ENCODE results near the gene FCN2.

Gene FCN2

GRCh38 chr9:134868751-134869553 lies 11.7 kb upstream of the FCN2 start:
- DNase-seq, result no peak

GRCh38 chr9:134869554-134870300 lies 10.9 kb upstream of the FCN2 start:
- DNase-seq, result no peak

- no peak for DNase-seq
Measured at GRCh38 chr9:134870301-134870694, 10.3 kb upstream of the FCN2 start.

- no peak for DNase-seq
Measured at GRCh38 chr9:134870746-134871662, 9.6 kb upstream of the FCN2 start.

GRCh38 chr9:134871697-134872340 lies 8.8 kb upstream of the FCN2 start:
- DNase-seq, result no peak

GRCh38 chr9:134872482-134873231 lies 8.0 kb upstream of the FCN2 start:
- no peak for DNase-seq

GRCh38 chr9:134875371-134875770 lies 5.2 kb upstream of the FCN2 start:
- DNase-seq, result no peak

- DNase-seq, result no peak
Measured at GRCh38 chr9:134877541-134877940, 3.1 kb upstream of the FCN2 start.

- DNase-seq, result no peak
Measured at GRCh38 chr9:134879664-134880483, 736 bp upstream of the FCN2 start.

- no peak for DNase-seq
Measured at GRCh38 chr9:134881313-134881670, 682 bp downstream of the FCN2 start.

- no peak for DNase-seq
Measured at GRCh38 chr9:134882204-134882785, 1.7 kb downstream of the FCN2 start.

- DNase-seq, result no peak
Measured at GRCh38 chr9:134883040-134883782, 2.6 kb downstream of the FCN2 start.

GRCh38 chr9:134884492-134884891 lies 3.9 kb downstream of the FCN2 start:
- DNase-seq, result no peak

GRCh38 chr9:134885001-134885678 lies 4.5 kb downstream of the FCN2 start:
- no peak for DNase-seq

GRCh38 chr9:134885679-134886412 lies 5.2 kb downstream of the FCN2 start:
- DNase-seq, result no peak

GRCh38 chr9:134886413-134886913 lies 5.9 kb downstream of the FCN2 start:
- no peak for DNase-seq

GRCh38 chr9:134887219-134887618 lies 6.6 kb downstream of the FCN2 start:
- no peak for DNase-seq

Measured in hypothalamus (tissue), 51 donors.